ENCODE data around the gene EHF.

The EHF gene

GRCh38 chr11:34667810-34668582, 47.1 kb downstream of the EHF start:
- TF ChIP-seq FOXP2 (optimal IDR thresholded peaks at IDR 0.05; ENCODE audit: control extremely low read depth, extremely low read length, insufficient read depth): no peak
- no peak for TF ChIP-seq EZH2 (IDR thresholded peaks at IDR 0.05)
- no peak for TF ChIP-seq POLR2AphosphoS5 (IDR thresholded peaks at IDR 0.05; ENCODE audit: borderline replicate concordance, low read depth, low read length)
- DNase-seq (ENCODE audit: low read depth, low spot score): no peak
- Histone ChIP-seq H3K4me3 (no peak overlapping the region), H3K36me3 (ENCODE audit: insufficient read depth, low read length) (no peaks in the 10 kb centered on the region), H3K9me3 (ENCODE audit: low read depth, low read length) (no peaks in the 10 kb centered on the region), H3K9ac (ENCODE audit: insufficient read length) (no peak overlapping the region), H3K27ac (no peak overlapping the region)

DNA sequence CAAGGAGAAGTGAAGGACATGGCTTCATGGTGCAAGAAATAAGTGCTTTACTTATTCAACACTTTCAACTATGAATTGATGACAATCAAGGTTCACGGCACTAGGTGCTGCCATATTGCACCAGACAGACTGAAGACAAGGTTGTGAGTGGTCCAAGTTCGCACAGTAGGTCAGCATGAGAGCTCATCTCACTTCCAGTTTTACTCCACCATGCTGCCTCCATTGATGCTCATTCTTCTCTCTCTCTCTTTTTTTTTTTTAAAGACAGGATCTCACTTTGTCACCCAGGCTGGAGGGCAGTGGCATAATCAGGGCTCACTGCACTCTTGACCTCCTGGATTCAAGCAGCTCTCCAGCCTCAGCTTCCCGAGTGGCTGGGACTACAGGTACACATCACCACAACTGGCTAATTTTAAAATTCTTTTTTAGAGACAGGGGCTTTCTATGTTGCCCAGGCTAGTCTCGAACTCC, 47.7 kb downstream of the EHF start:
- H3K4me3 ChIP-seq: no peak overlapping the region
- DNase-seq (ENCODE audit: low read depth, low spot score): no peak
- no peak overlapping the region for H3K27ac ChIP-seq
- TF ChIP-seq EZH2 (IDR thresholded peaks at IDR 0.05): no peak
- no peaks in the 10 kb centered on the region for H3K36me3 ChIP-seq (ENCODE audit: insufficient read depth, low read length)
- H3K9me3 ChIP-seq (ENCODE audit: low read depth, low read length): no peaks in the 10 kb centered on the region
- H3K9ac ChIP-seq (ENCODE audit: insufficient read length): no peak overlapping the region

DNA sequence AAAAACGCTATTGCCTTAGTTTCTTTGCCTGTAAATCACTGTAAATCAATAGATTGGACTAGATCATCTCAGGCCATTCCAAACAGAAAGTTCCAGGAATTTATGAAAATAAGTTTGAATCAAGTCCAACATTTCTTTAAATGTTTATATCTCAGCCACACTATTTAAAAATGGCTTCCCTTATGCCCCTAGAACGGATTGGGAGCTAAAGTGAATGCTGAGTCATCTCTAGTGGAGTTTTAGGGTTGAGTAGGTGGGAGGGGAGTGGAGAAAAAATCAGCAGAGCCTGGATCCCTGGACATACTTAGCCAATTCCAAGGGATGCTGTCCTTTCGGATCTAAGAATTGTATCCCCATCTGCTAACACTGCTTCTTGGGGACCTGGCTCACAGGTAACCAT, 48.6 kb downstream of the EHF start:
- Histone ChIP-seq H3K27ac (no peak overlapping the region), H3K9me3 (ENCODE audit: low read depth, low read length) (no peaks in the 10 kb centered on the region), H3K4me3 (no peak overlapping the region), H3K9ac (ENCODE audit: insufficient read length) (no peak overlapping the region), H3K36me3 (ENCODE audit: insufficient read depth, low read length) (no peaks in the 10 kb centered on the region)
- TF ChIP-seq POLR2AphosphoS5 (IDR thresholded peaks at IDR 0.05; ENCODE audit: borderline replicate concordance, low read depth, low read length) (no peak), FOXP2 (optimal IDR thresholded peaks at IDR 0.05; ENCODE audit: control extremely low read depth, extremely low read length, insufficient read depth) (no peak), EZH2 (IDR thresholded peaks at IDR 0.05) (no peak)
- no peak for DNase-seq (ENCODE audit: low read depth, low spot score)

- no peak for DNase-seq (ENCODE audit: low read depth, low spot score)
- H3K9me3 ChIP-seq (ENCODE audit: low read depth, low read length): no peaks in the 10 kb centered on the region
Observed at GRCh38 chr11:34671117-34671516, 50.2 kb downstream of the EHF start.

GRCh38 chr11:34671946-34672345, 51.1 kb downstream of the EHF start:
- no peaks in the 10 kb centered on the region for H3K9me3 ChIP-seq (ENCODE audit: low read depth, low read length)
- no peak overlapping the region for H3K27ac ChIP-seq
- no peak for TF ChIP-seq FOXP2 (optimal IDR thresholded peaks at IDR 0.05; ENCODE audit: control extremely low read depth, extremely low read length, insufficient read depth)
- TF ChIP-seq POLR2AphosphoS5 (IDR thresholded peaks at IDR 0.05; ENCODE audit: borderline replicate concordance, low read depth, low read length): no peak
- no peak for TF ChIP-seq EZH2 (IDR thresholded peaks at IDR 0.05)
- no peak for DNase-seq (ENCODE audit: low read depth, low spot score)
- H3K9ac ChIP-seq (ENCODE audit: insufficient read length): no peak overlapping the region
- no peaks in the 10 kb centered on the region for H3K36me3 ChIP-seq (ENCODE audit: insufficient read depth, low read length)
- H3K4me3 ChIP-seq: no peak overlapping the region

More at GRCh38 chr11:34671117-34671516, 50.2 kb downstream of the EHF start:
- Histone ChIP-seq H3K9ac (ENCODE audit: insufficient read length) (no peak overlapping the region), H3K36me3 (ENCODE audit: insufficient read depth, low read length) (no peaks in the 10 kb centered on the region), H3K4me3 (no peak overlapping the region), H3K27ac (no peak overlapping the region)
- TF ChIP-seq FOXP2 (optimal IDR thresholded peaks at IDR 0.05; ENCODE audit: control extremely low read depth, extremely low read length, insufficient read depth) (no peak), EZH2 (IDR thresholded peaks at IDR 0.05) (no peak), POLR2AphosphoS5 (IDR thresholded peaks at IDR 0.05; ENCODE audit: borderline replicate concordance, low read depth, low read length) (no peak)

- Histone ChIP-seq H3K4me3 (no peak overlapping the region), H3K9ac (ENCODE audit: insufficient read length) (no peak overlapping the region), H3K9me3 (ENCODE audit: low read depth, low read length) (no peaks in the 10 kb centered on the region), H3K27ac (no peak overlapping the region), H3K36me3 (ENCODE audit: insufficient read depth, low read length) (no peaks in the 10 kb centered on the region)
- TF ChIP-seq EZH2 (IDR thresholded peaks at IDR 0.05): no peak
- no peak for TF ChIP-seq POLR2AphosphoS5 (IDR thresholded peaks at IDR 0.05; ENCODE audit: borderline replicate concordance, low read depth, low read length)
- no peak for TF ChIP-seq FOXP2 (optimal IDR thresholded peaks at IDR 0.05; ENCODE audit: control extremely low read depth, extremely low read length, insufficient read depth)
- DNase-seq (ENCODE audit: low read depth, low spot score): no peak
Observed at GRCh38 chr11:34674038-34674437, 53.1 kb downstream of the EHF start.

DNA sequence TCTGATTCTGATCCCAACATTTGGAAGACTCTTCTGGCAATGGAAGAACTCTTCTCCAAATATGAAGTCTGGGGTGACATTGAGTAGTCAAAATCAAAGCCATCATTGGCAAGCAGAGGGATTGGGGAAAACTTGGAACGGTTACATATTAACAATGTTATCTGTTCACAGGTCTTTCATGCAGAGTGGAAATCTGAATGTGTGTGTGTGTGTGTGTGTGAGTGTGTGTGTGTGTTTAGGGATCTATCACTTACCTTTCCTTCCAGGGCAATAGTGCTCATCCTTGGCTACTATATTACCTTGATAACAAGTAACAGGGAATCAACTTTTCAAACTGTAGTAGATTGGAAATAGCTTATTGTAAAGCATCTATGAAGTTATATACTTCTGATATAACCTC, 55.3 kb downstream of the EHF start:
- TF ChIP-seq EZH2 (IDR thresholded peaks at IDR 0.05) (no peak), FOXP2 (optimal IDR thresholded peaks at IDR 0.05; ENCODE audit: control extremely low read depth, extremely low read length, insufficient read depth) (no peak), POLR2AphosphoS5 (IDR thresholded peaks at IDR 0.05; ENCODE audit: borderline replicate concordance, low read depth, low read length) (no peak)
- H3K36me3 ChIP-seq (ENCODE audit: insufficient read depth, low read length): no peaks in the 10 kb centered on the region
- no peak overlapping the region for H3K4me3 ChIP-seq
- H3K9me3 ChIP-seq (ENCODE audit: low read depth, low read length): no peaks in the 10 kb centered on the region
- H3K9ac ChIP-seq (ENCODE audit: insufficient read length): no peak overlapping the region
- DNase-seq (ENCODE audit: low read depth, low spot score): no peak
- H3K27ac ChIP-seq: no peak overlapping the region

- TF ChIP-seq EZH2 (IDR thresholded peaks at IDR 0.05) (no peak), POLR2AphosphoS5 (IDR thresholded peaks at IDR 0.05; ENCODE audit: borderline replicate concordance, low read depth, low read length) (no peak)
- Histone ChIP-seq H3K9ac (ENCODE audit: insufficient read length) (no peak overlapping the region), H3K36me3 (ENCODE audit: insufficient read depth, low read length) (no peaks in the 10 kb centered on the region), H3K27ac (no peak overlapping the region), H3K9me3 (ENCODE audit: low read depth, low read length) (no peaks in the 10 kb centered on the region), H3K4me3 (no peak overlapping the region)
- no peak for DNase-seq (ENCODE audit: low read depth, low spot score)
Observed at GRCh38 chr11:34679681-34680080, 58.8 kb downstream of the EHF start.

DNA sequence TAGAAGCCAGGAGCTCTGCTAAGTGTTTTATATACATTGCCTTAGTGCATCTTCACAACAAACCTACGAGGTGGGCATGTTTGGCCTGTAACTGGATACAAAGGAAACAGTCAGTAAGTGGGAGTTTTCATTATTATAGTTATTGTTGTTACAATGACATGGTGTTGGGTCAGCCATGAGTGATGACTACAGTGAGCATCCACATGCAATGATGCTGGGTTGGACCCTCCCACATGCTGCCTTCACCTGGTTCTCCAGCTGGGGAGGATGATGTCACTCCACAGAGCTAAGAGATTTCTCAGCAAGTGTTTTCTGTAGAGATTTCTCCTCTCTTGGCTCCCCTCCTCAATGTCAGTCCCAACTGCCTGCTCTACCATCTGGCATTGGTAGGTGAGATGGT, 59.3 kb downstream of the EHF start:
- Histone ChIP-seq H3K9me3 (ENCODE audit: low read depth, low read length) (no peaks in the 10 kb centered on the region), H3K27ac (no peak overlapping the region), H3K4me3 (no peak overlapping the region), H3K9ac (ENCODE audit: insufficient read length) (no peak overlapping the region), H3K36me3 (ENCODE audit: insufficient read depth, low read length) (no peaks in the 10 kb centered on the region)
- TF ChIP-seq FOXP2 (optimal IDR thresholded peaks at IDR 0.05; ENCODE audit: control extremely low read depth, extremely low read length, insufficient read depth): no peak
- TF ChIP-seq EZH2 (IDR thresholded peaks at IDR 0.05): no peak
- TF ChIP-seq POLR2AphosphoS5 (IDR thresholded peaks at IDR 0.05; ENCODE audit: borderline replicate concordance, low read depth, low read length): no peak
- DNase-seq (ENCODE audit: low read depth, low spot score): no peak

Measured in SK-N-MC (cell line).